ENCODE measurements around the gene SLCO3A1. TPM values are rescaled to one million over a fixed set of nuclear protein-coding genes. Genes with fewer than 3 reads are reported as not detected.

Gene SLCO3A1
- total RNA-seq, 1 experiment from 2014 or later: not detected

- POLR2A ChIA-PET: no interaction called here
- Histone ChIP-seq H3K4me1 (no peaks in the 10 kb centered on the region), H3K4me3 (ENCODE audit: low read depth, low read length) (no peak overlapping the region), H3K36me3 (ENCODE audit: control insufficient read depth, insufficient read depth, low read length) (no peaks in the 10 kb centered on the region), H3K27me3 (replicated peaks; ENCODE audit: control insufficient read depth, insufficient read depth, low read length) (no peaks in the 10 kb centered on the region; the same call in 1 of the 2 replicates), H3K9me3 (no peaks in the 10 kb centered on the region)
- H3K4me3 Mint-ChIP-seq (ENCODE audit: unreplicated experiment): no peak overlapping the region
- DNase-seq: no peak
- no peaks in the 10 kb centered on the region for H3K4me1 Mint-ChIP-seq (ENCODE audit: low read depth, unreplicated experiment)
- no peak overlapping the region for H3K27ac Mint-ChIP-seq (ENCODE audit: unreplicated experiment)
- H3K36me3 Mint-ChIP-seq (ENCODE audit: insufficient read depth, unreplicated experiment): no peaks in the 10 kb centered on the region
- no peak for TF ChIP-seq CTCF (IDR thresholded peaks at IDR 0.05; ENCODE audit: insufficient read depth in 1 of 2, low read depth in 1 of 2, low read length in 1 of 2, severe bottlenecking in 1 of 2, unreplicated experiment in 1 of 2)
- intact Hi-C loops (cut with micrococcal nuclease; ENCODE audit: unreplicated experiment): no loop called here
- CTCF ChIA-PET: no interaction called here
- no TSS peak for BruUV-seq (replicated peaks)
- no peaks in the 10 kb centered on the region for H3K9me3 Mint-ChIP-seq (ENCODE audit: unreplicated experiment)
- H3K27me3 Mint-ChIP-seq (ENCODE audit: insufficient read depth, unreplicated experiment): peaks cover 16% of the 10 kb centered on the region
These were observed 1.7 kb downstream of the SLCO3A1 start for GRCh38 chr15:91855241-91855640.

GRCh38 chr15:91855684-91856489 lies 2.4 kb downstream of the SLCO3A1 start:
- no TSS peak for BruUV-seq (replicated peaks)
- peaks cover 16% of the 10 kb centered on the region for H3K27me3 Mint-ChIP-seq (ENCODE audit: insufficient read depth, unreplicated experiment)
- H3K27ac Mint-ChIP-seq (ENCODE audit: unreplicated experiment): no peak overlapping the region
- ChIA-PET CTCF (no interaction called here), POLR2A (no interaction called here)
- Histone ChIP-seq H3K27me3 (replicated peaks; ENCODE audit: control insufficient read depth, insufficient read depth, low read length) (no peaks in the 10 kb centered on the region; the same call in 1 of the 2 replicates), H3K36me3 (ENCODE audit: control insufficient read depth, insufficient read depth, low read length) (no peaks in the 10 kb centered on the region), H3K4me1 (no peaks in the 10 kb centered on the region), H3K9me3 (no peaks in the 10 kb centered on the region), H3K4me3 (ENCODE audit: low read depth, low read length) (no peak overlapping the region)
- H3K36me3 Mint-ChIP-seq (ENCODE audit: insufficient read depth, unreplicated experiment): no peaks in the 10 kb centered on the region
- no peak overlapping the region for H3K4me3 Mint-ChIP-seq (ENCODE audit: unreplicated experiment)
- intact Hi-C loops (cut with micrococcal nuclease; ENCODE audit: unreplicated experiment): no loop called here
- TF ChIP-seq CTCF (IDR thresholded peaks at IDR 0.05; ENCODE audit: insufficient read depth in 1 of 2, low read depth in 1 of 2, low read length in 1 of 2, severe bottlenecking in 1 of 2, unreplicated experiment in 1 of 2): no peak
- H3K9me3 Mint-ChIP-seq (ENCODE audit: unreplicated experiment): no peaks in the 10 kb centered on the region
- no peaks in the 10 kb centered on the region for H3K4me1 Mint-ChIP-seq (ENCODE audit: low read depth, unreplicated experiment)
- peak in 1 of 2 experiments; percentile 27 for DNase-seq

GRCh38 chr15:91857224-91857585 lies 3.7 kb downstream of the SLCO3A1 start:
- no peak for DNase-seq
- CTCF ChIA-PET: no interaction called here
- intact Hi-C loops (cut with micrococcal nuclease; ENCODE audit: unreplicated experiment): no loop called here
- Mint-ChIP-seq H3K27ac (ENCODE audit: unreplicated experiment) (no peak overlapping the region), H3K9me3 (ENCODE audit: unreplicated experiment) (no peaks in the 10 kb centered on the region), H3K4me3 (ENCODE audit: unreplicated experiment) (no peak overlapping the region), H3K4me1 (ENCODE audit: low read depth, unreplicated experiment) (no peaks in the 10 kb centered on the region), H3K36me3 (ENCODE audit: insufficient read depth, unreplicated experiment) (no peaks in the 10 kb centered on the region), H3K27me3 (ENCODE audit: insufficient read depth, unreplicated experiment) (peaks cover 11% of the 10 kb centered on the region)
- no peaks in the 10 kb centered on the region for H3K36me3 ChIP-seq (ENCODE audit: control insufficient read depth, insufficient read depth, low read length)
- H3K9me3 ChIP-seq: no peaks in the 10 kb centered on the region
- TF ChIP-seq CTCF (IDR thresholded peaks at IDR 0.05; ENCODE audit: insufficient read depth in 1 of 2, low read depth in 1 of 2, low read length in 1 of 2, severe bottlenecking in 1 of 2, unreplicated experiment in 1 of 2): no peak
- no peaks in the 10 kb centered on the region for H3K4me1 ChIP-seq
- H3K4me3 ChIP-seq (ENCODE audit: low read depth, low read length): no peak overlapping the region
- no peaks in the 10 kb centered on the region; the same call in 1 of the 2 replicates for H3K27me3 ChIP-seq (replicated peaks; ENCODE audit: control insufficient read depth, insufficient read depth, low read length)
- BruUV-seq (replicated peaks): no TSS peak
- POLR2A ChIA-PET: no interaction called here

All from Caco-2 (cell line).